Smooth muscle cell (in vitro differentiated cells): ENCODE results near the gene LAG3. TPM values are rescaled to one million over a fixed set of nuclear protein-coding genes. Genes with fewer than 3 reads are reported as not detected.

Experiments
- DNase-seq: peaks from one replicate; lab custom pipeline; 2025; ENCODE audit not compliant: unreplicated experiment; lab: John Stamatoyannopoulos, UW
- H2AFZ ChIP-seq: fragments of 200-600 bp; sonication (generic); 2 replicates; pipeline ENCODE4 v1.6.0; 2016; ENCODE audit warnings: antibody characterized with exemption, low read depth, mild to moderate bottlenecking
- H3F3A ChIP-seq: fragments of 200-600 bp; sonication (generic); 2 replicates; pipeline ENCODE4 v1.6.0; 2017; ENCODE audit warnings: antibody characterized with exemption, low read depth
- H3K27ac ChIP-seq: fragments of 200-600 bp; sonication (generic); 2 replicates; pipeline ENCODE4 v1.5.1; 2016; ENCODE audit warnings: low read depth, mild to moderate bottlenecking
- H3K27me3 ChIP-seq: fragments of 200-600 bp; sonication (generic); 2 replicates; pipeline ENCODE4 v1.6.1; 2016; ENCODE audit warnings: low read depth, mild to moderate bottlenecking
- H3K36me3 ChIP-seq: fragments of 200-600 bp; sonication (generic); 2 replicates; pipeline ENCODE4 v1.5.1; 2016; ENCODE audit warnings: low read depth
- H3K4me1 ChIP-seq: fragments of 200-600 bp; sonication (generic); 2 replicates; pipeline ENCODE4 v1.5.1; 2016; ENCODE audit warnings: low read depth
- H3K4me2 ChIP-seq: fragments of 200-600 bp; sonication (generic); 2 replicates; pipeline ENCODE4 v1.6.0; 2016; ENCODE audit warnings: mild to moderate bottlenecking
- H3K4me3 ChIP-seq: fragments of 200-600 bp; sonication (generic); 2 replicates; pipeline ENCODE4 v1.5.1; 2016; ENCODE audit warnings: mild to moderate bottlenecking
- H3K79me2 ChIP-seq: fragments of 200-600 bp; sonication (generic); 2 replicates; pipeline ENCODE4 v1.6.0; 2016; ENCODE audit warnings: low read depth, mild to moderate bottlenecking
- H3K9ac ChIP-seq: fragments of 200-600 bp; sonication (generic); 2 replicates; pipeline ENCODE4 v1.6.0; 2016; ENCODE audit warnings: low read depth
- H3K9me3 ChIP-seq: fragments of 200-600 bp; sonication (generic); replicated peaks from 2 replicates; pipeline ENCODE4 v1.5.1; 2016; ENCODE audit warnings: low read depth
- H4K20me1 ChIP-seq: fragments of 200-600 bp; sonication (generic); 2 replicates; pipeline ENCODE4 v1.6.0; 2016; ENCODE audit warnings: low read depth
- WGBS: methylation state at CpG from one replicate; pipeline ENCODE4 v1.1.7; 2016; ENCODE audit warnings: low lambda C conversion rate; 5-methylcytosine and 5-hydroxymethylcytosine counted together
- polyA plus RNA-seq: library from polyadenylated mRNA; unstranded; fragments of >200 nt; fragmentation: Nextera tagmentation; extraction: Ambion mirVana; gene quantifications from 2 replicates; pipeline ENCODE4 v1.2.1, GENCODE V29; 2016
- total RNA-seq: library from RNA; depleted of rRNA; stranded (reverse); fragments of >200 nt; gene quantifications from 2 replicates; pipeline ENCODE4 v1.2.3, GENCODE V29; 2014
- TF ChIP-seq, protein P1 (sequence below): fragments of 200-600 bp; sonication (generic); IDR thresholded peaks from 2 replicates; pipeline ENCODE4 v1.5.1; 2017; ENCODE audit warnings: borderline replicate concordance, mild to moderate bottlenecking, antibody characterized with exemption; ENCODE audit not compliant: insufficient read depth, poor library complexity, severe bottlenecking

Gene LAG3
- total and polyA plus RNA-seq, 2 experiments from 2014 or later = 0.18 to 1.7 TPM

- peak overlapping the region; percentile 57 for H3K27ac ChIP-seq
- H3K4me3 ChIP-seq = peak overlapping the region; percentile 94
- 2% methylated on average over 19 of the region's 88 CpGs for WGBS
- no peaks in the 10 kb centered on the region for H3K27me3 ChIP-seq
- peaks cover 46% of the 10 kb centered on the region for H3K4me1 ChIP-seq
- peak; percentile 35 for DNase-seq
- TF ChIP-seq, protein P1, sequence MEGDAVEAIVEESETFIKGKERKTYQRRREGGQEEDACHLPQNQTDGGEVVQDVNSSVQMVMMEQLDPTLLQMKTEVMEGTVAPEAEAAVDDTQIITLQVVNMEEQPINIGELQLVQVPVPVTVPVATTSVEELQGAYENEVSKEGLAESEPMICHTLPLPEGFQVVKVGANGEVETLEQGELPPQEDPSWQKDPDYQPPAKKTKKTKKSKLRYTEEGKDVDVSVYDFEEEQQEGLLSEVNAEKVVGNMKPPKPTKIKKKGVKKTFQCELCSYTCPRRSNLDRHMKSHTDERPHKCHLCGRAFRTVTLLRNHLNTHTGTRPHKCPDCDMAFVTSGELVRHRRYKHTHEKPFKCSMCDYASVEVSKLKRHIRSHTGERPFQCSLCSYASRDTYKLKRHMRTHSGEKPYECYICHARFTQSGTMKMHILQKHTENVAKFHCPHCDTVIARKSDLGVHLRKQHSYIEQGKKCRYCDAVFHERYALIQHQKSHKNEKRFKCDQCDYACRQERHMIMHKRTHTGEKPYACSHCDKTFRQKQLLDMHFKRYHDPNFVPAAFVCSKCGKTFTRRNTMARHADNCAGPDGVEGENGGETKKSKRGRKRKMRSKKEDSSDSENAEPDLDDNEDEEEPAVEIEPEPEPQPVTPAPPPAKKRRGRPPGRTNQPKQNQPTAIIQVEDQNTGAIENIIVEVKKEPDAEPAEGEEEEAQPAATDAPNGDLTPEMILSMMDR = peak; percentile 65
- peaks cover 46% of the 10 kb centered on the region for H4K20me1 ChIP-seq
- peak overlapping the region; percentile 87 for H2AFZ ChIP-seq
- peaks cover 22% of the 10 kb centered on the region for H3K79me2 ChIP-seq
- peaks cover 28% of the 10 kb centered on the region for H3F3A ChIP-seq
- no peaks in the 10 kb centered on the region for H3K36me3 ChIP-seq
- H3K9me3 ChIP-seq = no peaks in the 10 kb centered on the region
- peak overlapping the region; percentile 99 for H3K4me2 ChIP-seq
- peak overlapping the region; percentile 79 for H3K9ac ChIP-seq
Measured at GRCh38 chr12:6766651-6767349, 5.5 kb upstream of the LAG3 start.

DNA sequence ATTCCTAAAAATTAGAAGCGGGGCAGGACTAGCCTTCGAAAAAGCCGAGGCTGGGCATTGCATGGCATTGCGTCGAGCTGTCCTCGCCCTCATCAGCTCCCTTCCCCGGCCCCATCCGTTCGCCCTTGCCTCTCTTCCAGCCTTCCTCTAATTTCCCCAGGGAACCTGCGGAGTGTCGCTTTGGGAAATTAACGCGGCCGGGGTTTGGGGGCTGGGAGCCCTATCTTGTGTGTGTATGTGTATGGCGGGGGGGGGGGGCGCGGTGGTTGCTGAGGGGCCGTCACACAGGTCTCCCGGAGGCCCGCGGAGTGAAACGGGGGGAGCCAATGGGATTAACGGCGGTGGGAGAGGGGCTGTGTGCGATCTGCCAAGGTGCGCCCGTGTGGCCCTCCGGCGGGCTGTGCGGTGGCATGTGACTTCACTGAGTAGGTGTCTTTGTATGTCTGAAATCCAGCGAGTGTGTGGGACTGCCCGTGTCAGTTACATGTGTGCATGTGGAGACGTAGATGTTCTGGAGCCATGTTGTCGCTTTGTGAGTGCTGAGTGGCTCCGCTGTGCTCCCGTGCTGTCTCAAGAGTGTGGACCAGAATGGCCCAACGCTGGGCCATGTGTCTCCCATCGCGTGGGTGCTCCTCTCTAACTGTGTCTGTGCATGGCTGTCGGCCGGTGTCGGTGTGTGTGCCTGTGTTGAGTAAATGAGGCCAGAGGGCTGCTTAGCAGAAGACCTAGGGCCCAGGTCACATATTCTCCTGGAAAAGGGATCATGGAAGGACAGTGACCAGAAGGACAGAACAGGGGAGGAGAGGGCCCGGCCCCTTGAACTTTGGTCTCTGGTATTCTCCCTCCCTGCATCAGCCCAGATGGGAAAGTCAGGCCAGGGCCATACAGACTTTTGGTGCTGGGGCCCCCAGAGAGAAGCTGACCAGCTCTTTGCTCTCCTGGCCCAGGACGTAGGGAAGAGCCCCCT, 4.7 kb upstream of the LAG3 start:
- H2AFZ ChIP-seq = peak overlapping the region; percentile 87
- H3F3A ChIP-seq = peaks cover 28% of the 10 kb centered on the region
- H3K27ac ChIP-seq = peak overlapping the region; percentile 57
- H3K4me3 ChIP-seq = peak overlapping the region; percentile 94
- H3K4me2 ChIP-seq = peak overlapping the region; percentile 99
- DNase-seq = no peak
- no peaks in the 10 kb centered on the region for H3K27me3 ChIP-seq
- H3K9me3 ChIP-seq = no peaks in the 10 kb centered on the region
- H3K9ac ChIP-seq = peak overlapping the region; percentile 79
- H4K20me1 ChIP-seq = peaks cover 46% of the 10 kb centered on the region
- peaks cover 22% of the 10 kb centered on the region for H3K79me2 ChIP-seq
- 2% methylated on average over 38 of the region's 44 CpGs for WGBS
- H3K36me3 ChIP-seq = no peaks in the 10 kb centered on the region
- H3K4me1 ChIP-seq = peaks cover 50% of the 10 kb centered on the region
- TF ChIP-seq, protein P1 = no peak

DNA sequence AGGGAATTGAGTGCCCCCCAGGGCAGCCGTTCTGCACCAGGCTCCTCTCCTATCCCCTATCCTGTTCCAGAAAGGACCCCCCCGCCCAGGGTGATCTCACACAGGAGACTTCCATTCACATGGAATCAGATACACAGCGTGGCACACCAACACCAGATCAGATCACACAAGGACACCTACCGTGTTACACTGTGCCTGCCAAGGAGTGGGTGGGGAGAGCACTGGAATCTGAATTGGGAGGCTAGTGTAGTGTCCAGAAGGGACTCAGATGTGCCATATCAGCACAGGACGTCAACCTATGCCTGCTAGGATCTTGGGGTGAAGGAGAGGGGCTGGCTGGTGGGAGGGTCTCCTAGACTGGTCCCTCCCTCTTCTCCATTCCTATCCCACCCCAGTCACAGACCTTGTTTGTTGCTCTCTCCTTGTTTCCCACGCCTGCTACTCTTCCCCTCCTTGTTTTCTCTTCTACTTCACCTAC, 3.8 kb upstream of the LAG3 start:
- Histone ChIP-seq H3K36me3 (no peaks in the 10 kb centered on the region), H3K27me3 (peaks cover 6% of the 10 kb centered on the region), H3F3A (peaks cover 21% of the 10 kb centered on the region), H3K4me3 (peak overlapping the region; percentile 94), H4K20me1 (peaks cover 46% of the 10 kb centered on the region), H2AFZ (no peak overlapping the region), H3K4me1 (peaks cover 49% of the 10 kb centered on the region), H3K9ac (no peak overlapping the region), H3K9me3 (no peaks in the 10 kb centered on the region), H3K79me2 (peaks cover 22% of the 10 kb centered on the region), H3K27ac (no peak overlapping the region), H3K4me2 (peak overlapping the region; percentile 99)
- TF ChIP-seq, protein P1 = no peak
- DNase-seq = no peak
- 26% methylated on average over 6 of the region's 6 CpGs for WGBS
